Stromal cell of bone marrow (primary cell): ENCODE results near the gene CCDC175.

Source experiments
- DNase-seq: peaks from one replicate; pipeline ENCODE4 v3.0.0-alpha.2; 2012; ENCODE audit warnings: low read depth

Gene CCDC175

GRCh38 chr14:59576332-59577294 is at the start of gene CCDC175:
TSS of gene CCDC175 (minus strand) at chr14:59576812. CDS start at chr14:59576775, 37 bp downstream.
- DNase-seq: peak; percentile 38

- no peak for DNase-seq
Observed at GRCh38 chr14:59622631-59623030, 46.0 kb upstream of the CCDC175 start.

GRCh38 chr14:59619061-59619460 is 42.4 kb upstream of the CCDC175 start:
- no peak for DNase-seq

GRCh38 chr14:59601056-59601455 is 24.4 kb upstream of the CCDC175 start:
- DNase-seq: no peak

- no peak for DNase-seq
Observed at GRCh38 chr14:59600211-59600945, 23.8 kb upstream of the CCDC175 start.

GRCh38 chr14:59595071-59595470 is 18.5 kb upstream of the CCDC175 start:
- no peak for DNase-seq

- no peak for DNase-seq
Observed at GRCh38 chr14:59591641-59592370, 15.2 kb upstream of the CCDC175 start.

- DNase-seq: no peak
Observed at GRCh38 chr14:59588101-59588500, 11.5 kb upstream of the CCDC175 start.

GRCh38 chr14:59585891-59586554 is 9.4 kb upstream of the CCDC175 start:
- DNase-seq: no peak

GRCh38 chr14:59583755-59584154 is 7.1 kb upstream of the CCDC175 start:
- peak; percentile 12 for DNase-seq

GRCh38 chr14:59582845-59583509 is 6.4 kb upstream of the CCDC175 start:
- no peak for DNase-seq

GRCh38 chr14:59582161-59582560 is 5.5 kb upstream of the CCDC175 start:
- no peak for DNase-seq

- no peak for DNase-seq
Observed at GRCh38 chr14:59580911-59581310, 4.3 kb upstream of the CCDC175 start.

GRCh38 chr14:59570122-59570521 is 6.5 kb downstream of the CCDC175 start:
- no peak for DNase-seq

GRCh38 chr14:59566725-59567124 is 9.9 kb downstream of the CCDC175 start:
- no peak for DNase-seq

GRCh38 chr14:59566296-59566695 is 10.3 kb downstream of the CCDC175 start:
- DNase-seq: no peak

- no peak for DNase-seq
Observed at GRCh38 chr14:59565087-59565486, 11.5 kb downstream of the CCDC175 start.

- DNase-seq: no peak
Observed at GRCh38 chr14:59564366-59564765, 12.2 kb downstream of the CCDC175 start.

- no peak for DNase-seq
Observed at GRCh38 chr14:59547310-59547709, 29.3 kb downstream of the CCDC175 start.

GRCh38 chr14:59543873-59544272 is 32.7 kb downstream of the CCDC175 start:
- no peak for DNase-seq

- no peak for DNase-seq
Observed at GRCh38 chr14:59541731-59542130, 34.9 kb downstream of the CCDC175 start.
